Psoas muscle (tissue), 8 donors: ENCODE measurements around the gene ARHGEF7. TPM values are rescaled to one million over a fixed set of nuclear protein-coding genes. Genes with fewer than 3 reads are reported as not detected.

ENCODE experiments used
- ATAC-seq, 4 donors: fragments of 200-7000 bp; cut with Tn5 transposase; one replicate each; pipeline ENCODE4 v1.9.1; 2020; ENCODE audit warnings: moderate library complexity in 3 of 4, mild to moderate bottlenecking in 2 of 4
- DNase-seq, 2 donors: peaks; one replicate each; pipeline ENCODE4 v3.0.0-alpha.2; 2020
- H3K27ac ChIP-seq: fragments of 200-600 bp; one replicate; pipeline ENCODE4 v1.8.0; 2022
- H3K27me3 ChIP-seq, 3 donors: fragments of 200-600 bp in 1 of 3; one replicate each; pipeline versions ENCODE4 v1.6.1 to v1.8.0; 2013 to 2022; ENCODE audit warnings: low read length in 2 of 3, mild to moderate bottlenecking in 2 of 3, moderate library complexity in 1 of 3; ENCODE audit not compliant: insufficient read depth in 3 of 3
- H3K36me3 ChIP-seq, 2 donors: fragments of 200-600 bp in 1 of 2; one replicate each; pipeline versions ENCODE4 v1.6.1 to v1.8.0; 2013 to 2022; ENCODE audit warnings: low read depth in 1 of 2, mild to moderate bottlenecking in 1 of 2, moderate library complexity in 1 of 2; ENCODE audit not compliant: insufficient read depth in 1 of 2
- H3K4me1 ChIP-seq: fragments of 200-600 bp; one replicate; pipeline ENCODE4 v1.8.0; 2022
- H3K4me3 ChIP-seq: fragments of 200-600 bp; one replicate; pipeline ENCODE4 v1.8.0; 2022; ENCODE audit warnings: mild to moderate bottlenecking
- H3K9me3 ChIP-seq: fragments of 200-600 bp; one replicate; pipeline ENCODE4 v1.8.0; 2022
- CTCF ChIP-seq: fragments of 200-600 bp; IDR thresholded peaks from one replicate; pipeline ENCODE4 v1.8.0; 2022; ENCODE audit warnings: antibody characterized with exemption
- WGBS, 3 donors: extraction: QIAGEN DNeasy Blood & Tissue Kit; methylation state at CpG; one replicate each; pipeline versions ENCODE4 v1.1.6 to v1.1.7; 2013; 5-methylcytosine and 5-hydroxymethylcytosine counted together
- intact Hi-C, 2 donors: fragments of 100-400 bp; cut with DNase I; formaldehyde crosslinking; loops; one replicate each; pipeline versions ENCODE4 v1.11.0 to v1.14.2; 2022
- polyA plus RNA-seq, 3 donors: library from polyadenylated mRNA; stranded (reverse); fragments of 200-250 nt; gene quantifications; one replicate each; pipeline ENCODE4 v1.2.3, GENCODE V29; 2013
- total RNA-seq, 4 donors: library from RNA; stranded (reverse); fragmentation: NEBNext Ultra II Directional in 2 of 4; extraction: Animal tissue kit (Norgen Biotek cat#: 25700) in 2 of 4; gene quantifications; one replicate each; pipeline versions ENCODE4 v1.2.1 to v1.2.4, GENCODE V29; 2021 to 2023
- donor health status: healthy with polysubstance abuse.
- donor health status: DM: no; HTN: no; CAD: no; lungs with moderate emphysema.
- donor health status: Bipolar disorder and iron deficiency.
- donor health status: healthy.
- donor health status: DM: yes; HTN: yes; CAD: no.
- donor health status: DM: no; HTN: no; CAD: no.
- donor health status: DM: no; HTN: no; CAD: no.
- donor health status: DM: yes; HTN: yes; CAD: no.

The ARHGEF7 gene
- total and polyA plus RNA-seq, 7 donors: 21.6 to 53.6 (median 46.8) TPM

- Histone ChIP-seq H3K27ac (peak overlapping the region; percentile 88), H3K4me3 (no peak overlapping the region), H3K9me3 (no peaks in the 10 kb centered on the region), H3K4me1 (peaks cover 45% of the 10 kb centered on the region), H3K27me3 (no peaks in the 10 kb centered on the region), H3K36me3 (peaks cover 0 to 76% of the 10 kb centered on the region in 2 donors)
- intact Hi-C loops: no loop called here
- peak in 1 of 4 donors; percentile 39 for ATAC-seq
- 89 to 93% (median 93%) methylated on average over 21 to 23 of the region's 23 CpGs for WGBS, 3 donors
- no peak for TF ChIP-seq CTCF
- DNase-seq: no peak
These were observed 167.9 kb downstream of the ARHGEF7 start for GRCh38 chr13:111282997-111283396.

GRCh38 chr13:111283457-111283856, 168.3 kb downstream of the ARHGEF7 start:
- intact Hi-C loops: no loop called here
- 92 to 98% (median 95%) methylated on average over 10 of the region's 10 CpGs for WGBS, 3 donors
- DNase-seq (no peak), ATAC-seq (no peak)
- Histone ChIP-seq H3K9me3 (no peaks in the 10 kb centered on the region), H3K27me3 (no peaks in the 10 kb centered on the region), H3K4me1 (peaks cover 41% of the 10 kb centered on the region), H3K27ac (peak overlapping the region; percentile 88), H3K36me3 (peaks cover 0 to 76% of the 10 kb centered on the region in 2 donors), H3K4me3 (no peak overlapping the region)
- TF ChIP-seq CTCF: no peak

- H3K4me3 ChIP-seq: no peak overlapping the region
- peaks cover 0 to 77% of the 10 kb centered on the region in 2 donors for H3K36me3 ChIP-seq
- intact Hi-C loops: no loop called here
- no peaks in the 10 kb centered on the region for H3K27me3 ChIP-seq
- ATAC-seq: no peak
- H3K9me3 ChIP-seq: no peaks in the 10 kb centered on the region
- peak overlapping the region; percentile 88 for H3K27ac ChIP-seq
- 68 to 80% (median 71%) methylated on average over 9 of the region's 9 CpGs for WGBS, 3 donors
- no peak for TF ChIP-seq CTCF
- no peak for DNase-seq
- H3K4me1 ChIP-seq: peaks cover 35% of the 10 kb centered on the region
These were observed 168.9 kb downstream of the ARHGEF7 start for GRCh38 chr13:111283991-111284390.

- Histone ChIP-seq H3K27me3 (no peaks in the 10 kb centered on the region), H3K36me3 (peaks cover 0 to 83% of the 10 kb centered on the region in 2 donors), H3K4me1 (peaks cover 30% of the 10 kb centered on the region), H3K4me3 (no peak overlapping the region), H3K9me3 (no peaks in the 10 kb centered on the region), H3K27ac (no peak overlapping the region)
- intact Hi-C loops: no loop called here
- no peak for TF ChIP-seq CTCF
- DNase-seq (no peak), ATAC-seq (no peak)
- WGBS, 3 donors: 72 to 86% (median 80%) methylated on average over 14 of the region's 14 CpGs
These were observed 169.5 kb downstream of the ARHGEF7 start for GRCh38 chr13:111284565-111284964.

GRCh38 chr13:111286162-111286561, 171.1 kb downstream of the ARHGEF7 start:
- H3K9me3 ChIP-seq: no peaks in the 10 kb centered on the region
- no peak overlapping the region for H3K4me3 ChIP-seq
- no peaks in the 10 kb centered on the region for H3K27me3 ChIP-seq
- no peak overlapping the region for H3K27ac ChIP-seq
- H3K4me1 ChIP-seq: peaks cover 18% of the 10 kb centered on the region
- TF ChIP-seq CTCF: no peak
- intact Hi-C loops: no loop called here
- DNase-seq (no peak), ATAC-seq (no peak)
- H3K36me3 ChIP-seq: peaks cover 0 to 88% of the 10 kb centered on the region in 2 donors
- WGBS, 3 donors: 88 to 90% (median 89%) methylated on average over 14 to 15 of the region's 15 CpGs
